Stimulated activated CD8-positive, alpha-beta memory T cell treated with anti-CD3 and anti-CD28 coated beads, Interleukin-2, amount 100 ng/mL, for 1 hour (primary cell): ENCODE results near the gene PLCD3.
A peak's percentile ranks its signal among the peaks of the same experiment; 100 is the strongest.

Experiments used
- DNase-seq, 2 donors: peaks; one replicate each; pipeline ENCODE4 v3.0.0-alpha.2; 2020; ENCODE audit warnings: low read depth in 2 of 2

PLCD3 gene

DNA sequence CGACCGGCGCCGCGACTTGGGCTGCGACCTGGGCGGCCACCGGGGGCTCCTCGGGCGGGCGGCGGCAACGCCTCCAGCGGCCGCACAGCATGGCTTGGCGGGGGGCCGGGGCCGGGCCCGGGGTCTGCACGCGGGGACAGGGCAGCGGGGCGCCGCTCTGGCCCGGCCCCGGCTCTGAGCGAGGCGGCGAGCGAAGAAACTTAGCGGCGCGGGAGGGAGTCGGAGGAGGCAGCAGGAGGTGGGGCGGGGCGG lies at the start of gene PLCD3:
TSS of gene PLCD3 (minus strand) at position 196 of the 252 bp plus-strand sequence. CDS start at position 91, 105 bp downstream.
- DNase-seq: peak in 1 of 2 donors; percentile 58

GRCh38 chr17:45177563-45177962 lies 45.2 kb upstream of the PLCD3 start:
- DNase-seq: no peak

GRCh38 chr17:45175759-45176115 lies 43.4 kb upstream of the PLCD3 start:
- no peak for DNase-seq

DNA sequence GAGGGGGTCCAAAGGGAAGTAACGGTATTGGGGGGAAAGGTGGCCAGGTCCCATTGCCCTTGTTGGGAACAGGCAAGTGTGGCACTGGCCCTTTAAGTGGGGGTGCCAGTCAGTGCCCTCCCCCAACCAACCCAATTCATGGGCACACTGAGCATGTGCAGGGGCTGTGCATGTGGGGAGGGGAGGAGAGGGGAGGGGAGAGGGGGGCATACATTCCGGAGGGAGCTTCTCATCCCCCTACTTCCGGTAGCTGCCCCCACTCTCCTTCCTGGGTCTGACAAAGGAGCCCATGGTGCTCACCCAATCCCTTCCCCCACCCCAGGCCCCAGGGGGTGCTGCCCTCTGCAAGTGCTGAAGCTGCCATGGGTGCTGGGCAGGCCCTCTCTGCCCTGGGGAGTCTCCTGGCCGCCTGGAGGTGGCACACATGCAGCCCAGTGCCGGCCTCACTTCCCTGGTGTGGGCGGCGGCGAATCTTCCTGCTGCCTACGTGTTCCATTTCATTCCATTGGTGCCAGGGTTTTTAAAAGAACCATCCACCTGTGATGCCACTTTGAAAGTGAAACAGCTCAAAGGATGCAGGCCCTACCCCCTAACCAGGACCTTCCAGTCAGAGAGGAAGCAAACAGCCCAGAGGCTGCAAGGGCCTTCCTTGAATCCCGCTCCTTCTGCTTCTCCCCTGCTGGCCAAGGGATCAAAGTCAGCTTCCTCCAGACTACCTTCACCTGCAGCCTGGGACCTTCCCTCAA lies 40.4 kb upstream of the PLCD3 start:
- DNase-seq: peak in 1 of 2 donors; percentile 28

DNA sequence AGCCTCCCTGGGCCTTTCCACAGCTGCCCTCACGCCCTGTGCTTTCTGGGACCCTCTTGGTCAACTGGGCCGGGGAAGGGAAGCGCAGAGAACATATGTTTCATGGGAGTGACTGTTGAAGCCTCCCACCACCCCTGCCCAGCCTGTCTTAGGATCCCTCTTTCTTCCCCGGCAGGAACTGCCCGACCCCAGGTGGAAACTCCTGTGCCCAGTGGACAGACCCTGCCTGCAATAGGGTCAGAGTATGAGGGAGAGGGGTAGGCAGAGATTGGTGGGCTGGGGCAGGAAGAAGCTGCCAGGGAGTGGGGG lies 39.9 kb upstream of the PLCD3 start:
- no peak for DNase-seq

DNA sequence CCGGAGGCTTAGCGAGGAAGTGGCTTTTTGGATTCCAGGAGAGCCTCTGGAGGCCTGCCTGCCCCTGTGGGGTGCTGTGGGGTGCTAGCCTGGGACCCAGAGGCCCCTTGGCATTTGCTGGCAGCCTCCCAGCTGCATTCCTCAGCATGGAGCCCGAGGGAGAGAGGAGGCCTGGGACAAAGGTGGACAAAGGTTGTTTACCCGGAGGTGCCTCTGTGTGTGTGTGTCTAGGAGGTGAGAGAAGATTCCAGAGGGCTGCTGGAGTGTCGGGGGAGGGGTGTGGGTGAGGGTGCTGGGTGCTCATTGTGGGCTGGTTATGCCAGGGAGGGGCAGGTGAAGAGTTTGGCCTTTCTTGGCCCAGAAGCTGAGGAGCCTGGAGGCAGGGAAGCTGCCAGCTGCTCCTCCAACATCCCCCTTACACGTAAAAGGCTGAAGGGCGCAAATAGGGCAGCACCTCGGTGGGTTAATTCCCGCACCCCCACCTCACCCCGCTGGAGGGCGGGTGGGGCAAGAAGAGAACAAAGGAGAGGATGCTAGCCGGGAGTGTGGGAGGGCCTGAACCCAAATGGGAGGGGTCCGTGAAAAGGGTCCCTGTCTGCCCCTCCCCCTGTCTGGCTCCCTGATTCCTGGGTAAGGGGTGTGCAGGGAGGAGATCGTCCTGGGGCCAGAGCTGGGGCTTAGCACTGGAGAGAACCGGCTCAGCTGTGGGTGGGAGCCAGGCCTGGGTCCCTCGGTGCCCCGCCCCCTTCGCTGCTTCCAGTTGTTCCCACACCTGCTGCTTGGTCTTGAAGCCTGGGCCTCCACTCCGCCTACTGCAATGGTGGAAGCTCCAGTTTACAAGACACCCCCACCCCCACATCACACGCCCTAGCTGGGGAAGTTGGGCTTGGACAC lies 39.3 kb upstream of the PLCD3 start:
- no peak for DNase-seq

GRCh38 chr17:45170931-45171337 lies 38.6 kb upstream of the PLCD3 start:
- no peak for DNase-seq

- no peak for DNase-seq
Observed at GRCh38 chr17:45170280-45170930, 38.1 kb upstream of the PLCD3 start.

GRCh38 chr17:45168991-45169752 lies 36.9 kb upstream of the PLCD3 start:
- no peak for DNase-seq

DNA sequence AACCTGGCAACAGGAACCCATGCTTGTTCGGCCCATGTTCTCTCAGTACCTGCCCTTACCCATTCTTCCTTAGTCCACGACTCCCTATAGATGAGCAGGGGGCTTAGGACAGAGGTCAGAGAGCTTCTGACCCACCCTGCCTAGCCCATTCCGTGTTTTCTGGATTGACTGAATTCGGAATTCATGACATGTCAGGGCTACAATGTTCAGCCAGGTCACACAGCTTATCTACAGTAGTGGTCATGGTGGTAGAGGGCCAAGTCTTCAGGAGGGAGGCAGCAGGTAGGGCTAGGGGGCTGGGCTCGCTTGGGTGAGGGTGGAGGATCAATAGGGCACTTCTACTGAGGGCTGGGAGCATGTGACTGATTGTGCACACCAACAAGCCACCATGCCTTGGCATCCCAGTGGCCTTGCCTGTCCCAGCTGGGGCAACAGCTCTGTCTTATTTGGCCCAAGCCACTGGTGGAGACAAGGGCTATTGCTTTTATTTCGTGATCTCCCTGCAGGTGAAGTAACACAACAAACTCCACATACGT lies 32.5 kb upstream of the PLCD3 start:
- DNase-seq: no peak

- no peak for DNase-seq
Observed at GRCh38 chr17:45162025-45162687, 29.8 kb upstream of the PLCD3 start.

- DNase-seq: peak; percentile 95 to 98
Observed at GRCh38 chr17:45161288-45162024, 29.1 kb upstream of the PLCD3 start, which contains the start of gene HEXIM2. TSS of gene HEXIM2 (plus strand) at chr17:45161875. CDS start at chr17:45162794, 919 bp downstream.

DNA sequence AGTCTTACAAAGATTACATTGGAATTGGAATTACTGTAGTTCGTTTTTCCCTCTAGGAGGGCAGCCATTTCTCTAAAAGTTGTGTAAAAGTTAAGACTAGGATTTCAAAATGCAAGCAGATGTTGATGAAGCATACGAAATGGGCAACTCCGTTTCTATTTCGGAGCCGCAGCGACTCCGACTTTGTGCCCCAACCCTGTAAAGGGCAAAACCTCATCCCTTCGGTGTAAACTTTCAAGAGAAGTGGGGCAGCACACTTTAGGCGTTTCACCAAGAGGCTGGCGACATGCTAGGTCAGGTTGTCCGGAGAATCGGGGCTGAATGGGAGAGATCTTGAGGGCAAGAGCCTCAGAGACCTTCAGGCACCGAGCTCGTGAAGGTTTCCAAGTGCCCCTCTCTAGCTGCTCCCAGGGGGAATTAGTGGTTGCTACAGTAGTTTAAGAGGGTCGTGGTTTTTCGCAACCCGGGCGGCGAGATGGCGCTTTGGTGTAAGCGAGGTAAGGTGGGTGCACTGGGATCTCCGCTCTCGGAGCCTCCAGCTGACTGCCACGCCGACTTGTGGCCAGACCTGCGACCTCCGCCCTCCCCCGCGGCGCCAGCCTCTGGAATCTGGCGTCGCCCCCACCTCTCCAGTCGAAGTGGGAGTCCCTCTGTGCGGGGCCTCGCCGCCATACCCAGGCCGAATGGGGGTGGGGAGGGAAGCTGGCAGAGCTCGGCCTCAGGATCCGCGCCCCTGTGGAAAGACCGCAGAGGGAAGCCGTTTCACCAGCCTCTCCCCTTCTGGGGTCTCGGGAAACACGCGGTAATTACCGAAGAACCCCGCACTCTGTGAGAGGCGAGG lies 28.4 kb upstream of the PLCD3 start:
- peak in 1 of 2 donors; percentile 25 for DNase-seq

DNA sequence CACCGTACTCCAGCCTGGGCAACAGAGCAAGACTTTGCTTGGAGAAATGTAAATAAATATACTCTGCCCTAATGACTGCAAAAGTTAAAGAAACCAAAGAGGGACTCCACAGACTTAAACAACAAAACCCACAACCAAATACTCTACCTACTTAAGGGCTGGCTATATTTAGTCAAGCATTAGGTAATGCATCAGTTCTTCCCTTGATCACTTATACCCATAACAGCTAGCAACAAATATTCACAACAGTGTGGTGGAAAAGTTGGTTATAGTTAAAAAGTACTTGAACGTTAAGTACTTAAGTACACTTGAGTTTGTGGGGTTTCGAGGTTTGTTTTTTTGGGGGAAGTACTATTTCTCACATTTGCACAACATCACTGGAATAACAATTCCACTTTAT lies 23.9 kb upstream of the PLCD3 start:
- DNase-seq: no peak

DNA sequence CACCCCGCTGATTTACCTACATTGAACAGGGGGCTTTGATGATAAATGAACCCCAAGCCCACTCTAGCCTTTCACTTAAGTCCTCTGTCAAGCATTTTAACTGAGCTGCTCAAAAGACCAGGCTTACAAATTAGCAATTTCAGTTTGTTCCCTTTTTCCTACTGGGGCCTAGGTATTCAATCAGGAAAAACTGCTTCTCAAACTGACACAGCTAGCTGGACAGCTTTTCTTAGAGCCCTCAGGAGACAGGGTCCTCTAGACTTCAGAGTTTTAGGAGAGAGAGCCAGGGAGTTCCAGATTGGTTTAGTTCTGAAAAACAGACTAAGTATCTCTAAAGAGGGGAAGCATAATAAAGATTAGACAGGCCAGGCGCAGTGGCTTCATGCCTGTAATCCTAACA lies 23.2 kb upstream of the PLCD3 start:
- no peak for DNase-seq

GRCh38 chr17:45155029-45155428 lies 22.7 kb upstream of the PLCD3 start:
- no peak for DNase-seq

GRCh38 chr17:45150911-45151809 lies 18.8 kb upstream of the PLCD3 start:
- DNase-seq: no peak
